BJ (cell line): ENCODE results near the gene A4GALT. TPM values are rescaled to one million over a fixed set of nuclear protein-coding genes. Genes with fewer than 3 reads are reported as not detected.

Source experiments
- CTCF ChIA-PET: fragments of 350-600 bp; formaldehyde crosslinking; extraction: SDS; loops from one replicate; lab custom pipeline; 2021; ENCODE audit warnings: antibody characterized with exemption, inconsistent platforms; lab: Yijun Ruan, JAX
- POLR2A ChIA-PET: fragments of 300-600 bp; sonication (Branson Sonifier 250); formaldehyde crosslinking; extraction: SDS; loops from one replicate; lab custom pipeline; 2021; ENCODE audit warnings: antibody characterized with exemption; lab: Charles Lee
- DNase-seq: peaks from one replicate; pipeline ENCODE4 v3.0.0-alpha.2; 2011; ENCODE audit warnings: low read depth
- H3K27me3 ChIP-seq: 2 replicates; pipeline ENCODE4 v1.6.0; 2011; ENCODE audit warnings: low read length; ENCODE audit not compliant: control insufficient read depth, insufficient read depth
- H3K36me3 ChIP-seq: 2 replicates; pipeline ENCODE4 v1.5.1; 2011; ENCODE audit warnings: low read length; ENCODE audit not compliant: control insufficient read depth, insufficient read depth
- H3K4me3 ChIP-seq: 2 replicates; pipeline ENCODE4 v1.5.1; 2011; ENCODE audit warnings: low read depth, mild to moderate bottlenecking, control low read depth, low read length
- polyA plus RNA-seq: library from polyadenylated mRNA; depleted of rRNA; stranded (reverse); fragments of >200 nt; gene quantifications from 2 replicates; pipeline ENCODE4 v1.2.3, GENCODE V29; 2011
- TF ChIP-seq, protein P1 (sequence below): IDR thresholded peaks from 2 replicates; pipeline ENCODE4 v1.5.1; 2011; ENCODE audit warnings: low read depth, mild to moderate bottlenecking, control low read depth, inconsistent platforms, low read length, moderate library complexity; ENCODE audit not compliant: insufficient read depth

Gene A4GALT
- polyA plus RNA-seq, 1 experiment: 6.7 TPM

DNA sequence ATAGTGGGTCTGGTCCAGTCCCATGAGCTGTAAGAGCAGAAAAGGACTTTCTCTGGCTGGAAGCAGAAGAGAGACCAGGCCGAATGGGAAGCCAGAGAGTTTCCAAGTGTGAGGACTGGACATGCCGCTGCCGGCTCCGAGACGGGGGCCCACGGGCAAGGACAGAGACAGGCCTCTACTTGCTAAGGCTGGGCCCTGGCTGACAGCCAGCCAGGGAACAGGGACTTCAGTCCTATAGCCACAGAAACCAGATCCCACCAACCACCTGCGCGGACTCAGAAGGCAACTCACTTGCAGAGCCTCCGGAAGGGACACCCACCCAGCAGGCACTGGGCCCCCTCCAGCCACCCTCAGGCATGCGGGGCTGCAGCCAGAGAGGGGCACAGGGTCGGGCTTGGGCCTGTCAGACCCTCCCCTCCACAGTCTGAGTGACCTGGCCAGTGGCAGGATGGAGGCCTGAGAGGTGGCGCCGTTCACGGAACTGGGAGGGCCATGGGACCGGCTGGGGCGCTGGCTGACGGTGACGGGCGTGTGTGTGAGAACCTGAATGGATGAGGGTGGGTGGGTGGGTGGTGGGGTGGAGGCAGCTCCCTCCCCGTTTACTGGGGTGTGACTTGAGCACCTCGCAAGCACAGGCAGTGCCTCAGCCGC lies 47.8 kb upstream of the A4GALT start:
- POLR2A ChIA-PET: interaction anchor here (0.5 kb wide), 1 partner anchor 41 kb away, joined by 6 read pairs; no protein-coding TSS in a partner anchor
- no peaks in the 10 kb centered on the region; the same call in 1 of the 2 replicates for H3K27me3 ChIP-seq

DNA sequence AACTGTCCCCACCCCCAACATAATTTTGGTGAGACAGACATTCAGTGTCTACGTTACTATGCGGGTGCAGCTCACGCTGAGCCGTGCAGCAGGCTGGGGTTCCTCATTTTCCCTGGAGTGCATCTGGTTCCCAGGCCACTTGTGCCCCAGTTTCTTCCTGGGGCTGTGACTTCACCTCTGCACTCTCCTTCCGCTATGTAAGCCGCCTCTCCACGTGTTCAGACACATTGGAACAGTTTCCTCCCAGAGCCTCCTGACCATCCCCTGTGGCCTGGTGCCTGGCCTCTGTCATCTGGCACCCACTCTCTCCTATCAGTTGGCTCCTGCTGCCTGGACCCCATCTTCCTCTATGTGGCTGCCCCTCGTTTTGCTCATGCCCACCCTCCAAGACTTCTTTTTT lies 46.2 kb upstream of the A4GALT start:
- Histone ChIP-seq H3K27me3 (no peaks in the 10 kb centered on the region), H3K4me3 (no peak overlapping the region), H3K36me3 (no peaks in the 10 kb centered on the region)
- TF ChIP-seq, protein P1, sequence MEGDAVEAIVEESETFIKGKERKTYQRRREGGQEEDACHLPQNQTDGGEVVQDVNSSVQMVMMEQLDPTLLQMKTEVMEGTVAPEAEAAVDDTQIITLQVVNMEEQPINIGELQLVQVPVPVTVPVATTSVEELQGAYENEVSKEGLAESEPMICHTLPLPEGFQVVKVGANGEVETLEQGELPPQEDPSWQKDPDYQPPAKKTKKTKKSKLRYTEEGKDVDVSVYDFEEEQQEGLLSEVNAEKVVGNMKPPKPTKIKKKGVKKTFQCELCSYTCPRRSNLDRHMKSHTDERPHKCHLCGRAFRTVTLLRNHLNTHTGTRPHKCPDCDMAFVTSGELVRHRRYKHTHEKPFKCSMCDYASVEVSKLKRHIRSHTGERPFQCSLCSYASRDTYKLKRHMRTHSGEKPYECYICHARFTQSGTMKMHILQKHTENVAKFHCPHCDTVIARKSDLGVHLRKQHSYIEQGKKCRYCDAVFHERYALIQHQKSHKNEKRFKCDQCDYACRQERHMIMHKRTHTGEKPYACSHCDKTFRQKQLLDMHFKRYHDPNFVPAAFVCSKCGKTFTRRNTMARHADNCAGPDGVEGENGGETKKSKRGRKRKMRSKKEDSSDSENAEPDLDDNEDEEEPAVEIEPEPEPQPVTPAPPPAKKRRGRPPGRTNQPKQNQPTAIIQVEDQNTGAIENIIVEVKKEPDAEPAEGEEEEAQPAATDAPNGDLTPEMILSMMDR: no peak
- DNase-seq: no peak
- POLR2A ChIA-PET: no interaction called here
- CTCF ChIA-PET: no interaction called here

More for the DNA sequence above, 47.8 kb upstream of the A4GALT start:
- no peak for DNase-seq
- CTCF ChIA-PET: no interaction called here
- Histone ChIP-seq H3K4me3 (no peak overlapping the region), H3K36me3 (no peaks in the 10 kb centered on the region)
- TF ChIP-seq, protein P1: no peak

DNA sequence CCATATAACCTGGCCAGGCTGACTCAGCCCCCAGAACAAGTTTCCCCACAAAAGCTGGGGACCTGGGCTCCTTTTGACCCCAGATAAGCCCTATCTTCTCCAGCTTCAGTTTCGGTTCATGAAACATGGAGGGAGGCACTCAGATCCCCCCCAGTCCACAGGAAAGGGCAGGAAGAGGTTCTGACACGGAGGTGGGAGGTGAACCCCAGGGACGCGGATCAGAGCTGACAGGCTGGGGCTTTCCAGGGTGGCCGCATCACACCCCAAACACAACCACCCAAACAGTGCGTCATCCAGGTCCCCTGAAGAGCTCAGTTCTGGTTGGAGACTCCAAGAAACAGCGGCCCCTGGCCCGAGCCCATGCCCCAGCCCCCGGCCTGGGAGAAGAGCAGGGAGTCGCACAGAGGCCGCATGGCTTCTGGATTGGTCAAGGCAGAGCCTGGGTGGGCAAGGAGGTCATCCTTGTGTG lies 44.3 kb upstream of the A4GALT start:
- Histone ChIP-seq H3K36me3 (no peaks in the 10 kb centered on the region), H3K4me3 (no peak overlapping the region), H3K27me3 (no peaks in the 10 kb centered on the region)
- ChIA-PET CTCF (interaction anchor here (1.2 to 2.0 kb wide), 3 partner anchors 14 to 17 kb away, joined by 3 to 7 read pairs (median 3); no protein-coding TSS in a partner anchor), POLR2A (no interaction called here)
- TF ChIP-seq, protein P1: no peak
- DNase-seq: no peak

DNA sequence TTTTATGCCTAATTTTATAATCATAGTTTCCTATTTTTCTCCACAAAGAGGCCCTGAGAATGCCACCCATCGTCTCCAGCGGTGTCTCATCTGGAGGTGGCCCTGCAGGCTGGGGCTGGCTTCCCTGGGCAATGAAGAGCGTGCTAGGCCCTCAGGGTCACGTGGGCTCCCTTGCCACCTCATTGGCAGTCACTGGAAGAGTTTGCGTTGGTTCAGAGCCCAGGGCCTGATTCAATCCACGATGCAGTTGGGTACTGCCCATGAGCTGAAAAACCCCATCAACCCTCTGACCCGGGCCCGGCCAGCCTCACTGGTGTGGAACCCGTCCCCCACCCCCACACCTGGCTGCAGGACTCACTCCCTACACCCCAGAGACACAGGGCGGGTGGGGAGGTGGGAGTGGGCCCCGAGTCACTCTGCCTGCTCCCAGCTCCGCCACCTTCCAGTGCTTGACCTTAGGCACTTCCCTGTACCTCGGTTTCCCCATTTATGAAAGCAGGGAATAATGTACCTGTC lies 43.4 kb upstream of the A4GALT start:
- Histone ChIP-seq H3K36me3 (no peaks in the 10 kb centered on the region), H3K27me3 (no peaks in the 10 kb centered on the region; the same call in 1 of the 2 replicates), H3K4me3 (no peak overlapping the region)
- ChIA-PET CTCF (interaction anchor here (1.3 to 2.0 kb wide), 2 partner anchors 16 to 17 kb away, joined by 3 to 7 read pairs; no protein-coding TSS in a partner anchor), POLR2A (no interaction called here)
- TF ChIP-seq, protein P1: no peak
- no peak for DNase-seq

DNA sequence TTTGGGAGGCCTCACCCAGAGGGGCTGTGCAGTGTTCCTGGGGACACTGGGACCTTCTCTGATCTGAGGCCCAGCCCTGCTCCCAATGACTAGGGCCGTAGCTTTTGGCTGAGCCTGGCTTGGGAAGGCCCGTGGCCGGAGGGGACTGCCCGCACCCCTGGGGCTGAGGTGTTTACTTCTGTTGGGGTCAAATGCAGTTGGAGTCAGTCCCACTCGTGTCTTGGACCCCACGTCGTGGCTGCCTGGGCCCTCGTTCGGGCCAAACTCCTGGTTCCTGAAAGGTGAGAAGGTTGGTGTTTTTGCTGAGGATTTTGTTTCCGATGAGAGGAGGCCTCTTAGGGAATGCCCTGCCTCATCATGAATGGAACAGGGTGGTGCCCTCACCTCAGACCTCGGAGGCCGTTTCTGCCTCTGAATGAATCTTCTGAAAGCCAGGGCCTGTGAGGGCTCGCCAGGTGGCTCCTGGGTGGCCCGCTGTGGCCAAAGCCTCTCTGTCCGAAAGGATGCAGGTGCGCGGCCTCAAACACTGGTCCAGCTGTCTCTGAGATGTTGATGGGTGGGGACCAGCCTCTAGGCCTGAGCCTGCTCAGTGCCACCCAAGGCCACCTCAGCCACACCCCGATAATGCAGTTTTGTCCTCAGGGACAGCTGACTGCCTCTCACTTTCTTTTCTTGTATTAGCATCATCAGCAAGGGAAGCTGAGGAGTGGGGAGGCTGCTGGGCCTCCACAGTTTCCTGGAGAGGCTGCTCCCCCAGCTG lies 40.3 kb upstream of the A4GALT start:
- no peaks in the 10 kb centered on the region for H3K36me3 ChIP-seq
- no peak overlapping the region for H3K4me3 ChIP-seq
- TF ChIP-seq, protein P1: no peak
- ChIA-PET CTCF (no interaction called here), POLR2A (no interaction called here)
- no peaks in the 10 kb centered on the region; the same call in 1 of the 2 replicates for H3K27me3 ChIP-seq
- no peak for DNase-seq
